ENCODE results near the gene RAD18.

DNA sequence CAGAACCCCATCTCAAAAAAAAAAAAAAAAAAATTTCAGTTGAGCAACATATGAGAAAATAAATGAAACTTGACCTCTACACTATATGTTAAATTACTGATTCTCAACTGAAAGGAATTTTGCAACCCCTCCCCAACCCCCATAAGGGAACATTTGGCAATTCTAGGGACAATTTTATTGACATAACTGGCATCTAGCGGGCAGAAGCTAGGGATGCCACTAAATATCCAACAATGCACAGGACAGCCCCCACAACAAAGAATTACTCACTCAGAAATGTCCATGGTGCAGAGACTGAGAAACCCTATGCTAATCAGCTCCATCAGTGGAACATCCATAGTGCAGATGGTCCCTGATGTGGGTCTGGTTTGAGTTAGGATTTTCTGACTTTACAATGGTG is 135.6 kb downstream of the RAD18 start:
- TF ChIP-seq EZH2 (IDR thresholded peaks at IDR 0.05; ENCODE audit: insufficient read depth, poor library complexity, severe bottlenecking) (no peak), EZH2phosphoT487 (IDR thresholded peaks at IDR 0.05; ENCODE audit: insufficient read depth, low read depth) (no peak)
